MM.1S (cell line): ENCODE results near the gene ARHGAP45.

ENCODE experiments used
- DNase-seq: peaks from one replicate; pipeline ENCODE4 v3.0.0-alpha.2; 2015
- H2AFZ ChIP-seq: fragments of 300-600 bp; sonication (generic); 2 replicates; pipeline ENCODE4 v1.6.0; 2016; ENCODE audit warnings: antibody characterized with exemption, low read length
- H3F3A ChIP-seq: fragments of 300-600 bp; sonication (generic); 2 replicates; pipeline ENCODE4 v1.6.1; 2016; ENCODE audit warnings: mild to moderate bottlenecking, antibody characterized with exemption, low read length, moderate library complexity, mixed read lengths; ENCODE audit not compliant: insufficient read depth
- H3K27ac ChIP-seq: fragments of 300-600 bp; sonication (generic); 2 replicates; pipeline ENCODE4 v1.5.1; 2016; ENCODE audit warnings: mild to moderate bottlenecking, low read length
- H3K27me3 ChIP-seq: fragments of 300-600 bp; sonication (generic); replicated peaks from 2 replicates; pipeline ENCODE4 v1.6.0; 2016; ENCODE audit warnings: low read length; ENCODE audit not compliant: insufficient read depth
- H3K36me3 ChIP-seq: fragments of 300-600 bp; sonication (generic); replicated peaks from 2 replicates; pipeline ENCODE4 v1.6.1; 2016; ENCODE audit warnings: mild to moderate bottlenecking, low read length, mixed read lengths; ENCODE audit not compliant: insufficient read depth
- H3K4me1 ChIP-seq: fragments of 300-600 bp; sonication (generic); 2 replicates; pipeline ENCODE4 v1.6.1; 2016; ENCODE audit warnings: low read length, mixed read lengths
- H3K4me2 ChIP-seq: fragments of 300-600 bp; sonication (generic); 2 replicates; pipeline ENCODE4 v1.6.0; 2016; ENCODE audit warnings: low read depth, low read length
- H3K4me3 ChIP-seq: fragments of 300-600 bp; sonication (generic); 2 replicates; pipeline ENCODE4 v1.5.1; 2016; ENCODE audit warnings: low read length, mixed read lengths
- H3K79me2 ChIP-seq: fragments of 300-600 bp; sonication (generic); 2 replicates; pipeline ENCODE4 v1.6.1; 2016; ENCODE audit warnings: mixed run types, low read length, mixed read lengths
- H3K9ac ChIP-seq: fragments of 300-600 bp; sonication (generic); 2 replicates; pipeline ENCODE4 v1.6.1; 2016; ENCODE audit warnings: low read length, mixed read lengths
- H3K9me2 ChIP-seq: fragments of 300-600 bp; sonication (generic); replicated peaks from 2 replicates; pipeline ENCODE4 v1.6.1; 2016; ENCODE audit warnings: mild to moderate bottlenecking, low read length, mixed read lengths; ENCODE audit not compliant: insufficient read depth
- H3K9me3 ChIP-seq: fragments of 300-600 bp; sonication (generic); replicated peaks from 2 replicates; pipeline ENCODE4 v1.6.1; 2016; ENCODE audit warnings: mild to moderate bottlenecking, low read length, mixed read lengths; ENCODE audit not compliant: insufficient read depth
- H4K20me1 ChIP-seq: fragments of 300-600 bp; sonication (generic); 2 replicates; pipeline ENCODE4 v1.6.1; 2016; ENCODE audit warnings: mild to moderate bottlenecking, low read length, moderate library complexity, mixed read lengths; ENCODE audit not compliant: insufficient read depth
- CTCF ChIP-seq: fragments of 300-600 bp; sonication (generic); IDR thresholded peaks from 2 replicates; pipeline ENCODE4 v1.5.1; 2016; ENCODE audit warnings: antibody characterized with exemption, low read length, mixed read lengths
- EZH2 ChIP-seq: fragments of 300-600 bp; sonication (generic); optimal IDR thresholded peaks from 2 replicates; pipeline ENCODE3; 2017; ENCODE audit warnings: low read depth, mild to moderate bottlenecking, antibody characterized with exemption, low read length, mixed read lengths
- EZH2phosphoT487 ChIP-seq: fragments of 300-600 bp; sonication (generic); IDR thresholded peaks from 2 replicates; pipeline ENCODE4 v1.6.1; 2018; ENCODE audit warnings: antibody characterized with exemption, low read length

Gene ARHGAP45

GRCh38 chr19:1089126-1089771 is 22.3 kb downstream of the ARHGAP45 start:
- DNase-seq: no peak
- H3K9ac ChIP-seq: no peak overlapping the region
- peaks cover 43% of the 10 kb centered on the region for H3K79me2 ChIP-seq
- no peaks in the 10 kb centered on the region for H3K9me3 ChIP-seq
- H2AFZ ChIP-seq: no peak overlapping the region
- H3K9me2 ChIP-seq: no peaks in the 10 kb centered on the region
- peaks cover 38% of the 10 kb centered on the region for H3F3A ChIP-seq
- H3K36me3 ChIP-seq: peaks cover 14% of the 10 kb centered on the region; the same call in 1 of the 2 replicates
- H3K27ac ChIP-seq: no peak overlapping the region
- H3K4me1 ChIP-seq: peaks cover 14% of the 10 kb centered on the region
- TF ChIP-seq CTCF (no peak), EZH2phosphoT487 (no peak), EZH2 (no peak)
- no peak overlapping the region for H3K4me2 ChIP-seq
- H4K20me1 ChIP-seq: peaks cover 10% of the 10 kb centered on the region; the same call in 1 of the 2 replicates
- no peak overlapping the region for H3K4me3 ChIP-seq
- H3K27me3 ChIP-seq: no peaks in the 10 kb centered on the region

DNA sequence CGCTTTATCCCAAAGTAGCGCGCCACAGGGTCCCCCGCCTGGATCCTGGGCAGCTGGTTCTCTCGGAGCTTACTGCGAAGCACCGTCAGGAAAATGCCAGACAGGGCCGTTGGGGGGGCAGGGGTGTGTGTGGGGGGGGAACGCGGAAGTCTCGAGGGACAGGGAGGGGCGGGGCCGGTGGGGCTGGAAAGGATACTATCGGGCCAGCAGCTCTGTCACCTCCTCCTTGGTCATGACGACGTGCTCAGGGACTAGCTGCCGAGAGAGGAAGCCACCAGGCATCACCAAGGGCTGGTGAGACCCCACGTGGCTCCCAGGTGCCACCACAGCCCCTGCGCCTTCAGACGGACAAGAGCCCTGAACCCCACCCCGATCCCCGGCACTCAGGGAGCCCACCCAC is 22.9 kb downstream of the ARHGAP45 start:
- Histone ChIP-seq H3F3A (peaks cover 34% of the 10 kb centered on the region), H3K27ac (no peak overlapping the region), H3K9me2 (no peaks in the 10 kb centered on the region), H3K4me1 (peaks cover 14% of the 10 kb centered on the region), H2AFZ (no peak overlapping the region), H3K4me3 (no peak overlapping the region), H3K9me3 (no peaks in the 10 kb centered on the region), H3K4me2 (no peak overlapping the region), H3K27me3 (no peaks in the 10 kb centered on the region), H3K36me3 (peaks cover 14% of the 10 kb centered on the region; the same call in 1 of the 2 replicates), H3K79me2 (peaks cover 49% of the 10 kb centered on the region), H3K9ac (no peak overlapping the region), H4K20me1 (peaks cover 11% of the 10 kb centered on the region; the same call in 1 of the 2 replicates)
- no peak for DNase-seq
- TF ChIP-seq EZH2phosphoT487: no peak
- no peak for TF ChIP-seq CTCF
- no peak for TF ChIP-seq EZH2

- H3K27ac ChIP-seq: no peak overlapping the region
- no peak overlapping the region for H3K4me3 ChIP-seq
- no peak overlapping the region for H3K9ac ChIP-seq
- H3K36me3 ChIP-seq: peaks cover 9% of the 10 kb centered on the region; the same call in 1 of the 2 replicates
- H3K4me2 ChIP-seq: no peak overlapping the region
- no peaks in the 10 kb centered on the region for H3K27me3 ChIP-seq
- TF ChIP-seq EZH2: no peak
- no peaks in the 10 kb centered on the region for H3K9me3 ChIP-seq
- H4K20me1 ChIP-seq: peaks cover 11% of the 10 kb centered on the region; the same call in 1 of the 2 replicates
- H3K79me2 ChIP-seq: peaks cover 47% of the 10 kb centered on the region
- H3F3A ChIP-seq: peaks cover 31% of the 10 kb centered on the region
- H2AFZ ChIP-seq: no peak overlapping the region
- H3K4me1 ChIP-seq: peaks cover 18% of the 10 kb centered on the region
- DNase-seq: no peak
- no peaks in the 10 kb centered on the region for H3K9me2 ChIP-seq
These were observed 24.0 kb downstream of the ARHGAP45 start for GRCh38 chr19:1090731-1091543.
